ENCODE measurements around the gene CRTC1.

Gene CRTC1

GRCh38 chr19:18710186-18710585, 26.7 kb downstream of the CRTC1 start:
- TF ChIP-seq, protein P1, sequence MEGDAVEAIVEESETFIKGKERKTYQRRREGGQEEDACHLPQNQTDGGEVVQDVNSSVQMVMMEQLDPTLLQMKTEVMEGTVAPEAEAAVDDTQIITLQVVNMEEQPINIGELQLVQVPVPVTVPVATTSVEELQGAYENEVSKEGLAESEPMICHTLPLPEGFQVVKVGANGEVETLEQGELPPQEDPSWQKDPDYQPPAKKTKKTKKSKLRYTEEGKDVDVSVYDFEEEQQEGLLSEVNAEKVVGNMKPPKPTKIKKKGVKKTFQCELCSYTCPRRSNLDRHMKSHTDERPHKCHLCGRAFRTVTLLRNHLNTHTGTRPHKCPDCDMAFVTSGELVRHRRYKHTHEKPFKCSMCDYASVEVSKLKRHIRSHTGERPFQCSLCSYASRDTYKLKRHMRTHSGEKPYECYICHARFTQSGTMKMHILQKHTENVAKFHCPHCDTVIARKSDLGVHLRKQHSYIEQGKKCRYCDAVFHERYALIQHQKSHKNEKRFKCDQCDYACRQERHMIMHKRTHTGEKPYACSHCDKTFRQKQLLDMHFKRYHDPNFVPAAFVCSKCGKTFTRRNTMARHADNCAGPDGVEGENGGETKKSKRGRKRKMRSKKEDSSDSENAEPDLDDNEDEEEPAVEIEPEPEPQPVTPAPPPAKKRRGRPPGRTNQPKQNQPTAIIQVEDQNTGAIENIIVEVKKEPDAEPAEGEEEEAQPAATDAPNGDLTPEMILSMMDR (conservative IDR thresholded peaks at IDR 0.05), result no peak
- H3K27ac ChIP-seq, result no peak overlapping the region

DNA sequence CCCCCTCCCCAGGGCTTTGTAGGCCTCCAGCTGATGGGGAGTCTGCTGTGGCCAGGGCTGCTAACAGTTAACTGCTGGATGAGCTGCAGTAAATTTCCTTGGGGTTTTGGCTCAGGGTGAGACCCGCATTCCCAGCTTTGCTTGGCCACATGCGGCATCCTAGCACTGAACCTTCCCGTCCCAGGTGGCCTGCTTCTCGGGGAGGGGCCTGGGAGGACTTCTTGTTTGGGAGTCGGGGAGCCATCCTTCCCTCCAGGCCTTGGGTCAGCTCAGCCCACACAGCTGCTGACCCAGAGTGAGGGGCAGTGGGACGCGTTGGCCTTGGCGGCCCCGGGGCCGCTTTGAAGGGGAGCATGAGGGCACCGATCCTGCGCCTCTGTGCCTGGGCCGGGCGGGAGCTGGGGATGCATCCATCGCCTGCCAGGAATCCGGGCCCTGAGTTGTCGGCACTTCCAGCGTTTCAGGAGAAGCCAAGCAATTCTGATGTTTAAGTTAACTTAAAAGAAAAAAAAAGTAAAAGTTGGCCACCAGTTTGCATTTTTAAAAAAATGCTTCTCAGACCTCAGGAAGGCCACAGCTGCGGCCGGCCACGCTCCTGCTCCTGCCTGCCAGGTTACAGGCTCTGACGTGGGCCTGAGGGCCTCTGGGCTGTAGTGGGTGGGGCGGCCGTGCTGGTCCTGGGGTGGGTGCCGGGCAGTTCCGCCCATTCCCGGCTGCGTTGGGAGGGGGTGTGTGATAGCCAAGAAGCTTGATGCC, 27.7 kb downstream of the CRTC1 start:
- H3K27ac ChIP-seq, result no peak overlapping the region
- TF ChIP-seq, protein P1 (conservative IDR thresholded peaks at IDR 0.05), result no peak

- TF ChIP-seq, protein P1 (conservative IDR thresholded peaks at IDR 0.05), result no peak
- no peak overlapping the region for H3K27ac ChIP-seq
These were observed 28.4 kb downstream of the CRTC1 start for GRCh38 chr19:18711893-18712292.

GRCh38 chr19:18712981-18713380, 29.5 kb downstream of the CRTC1 start:
- no peak overlapping the region for H3K27ac ChIP-seq
- TF ChIP-seq, protein P1 (conservative IDR thresholded peaks at IDR 0.05), result no peak

- H3K27ac ChIP-seq, result no peak overlapping the region
- TF ChIP-seq, protein P1 (conservative IDR thresholded peaks at IDR 0.05), result no peak
These were observed 30.2 kb downstream of the CRTC1 start for GRCh38 chr19:18713550-18714117.

DNA sequence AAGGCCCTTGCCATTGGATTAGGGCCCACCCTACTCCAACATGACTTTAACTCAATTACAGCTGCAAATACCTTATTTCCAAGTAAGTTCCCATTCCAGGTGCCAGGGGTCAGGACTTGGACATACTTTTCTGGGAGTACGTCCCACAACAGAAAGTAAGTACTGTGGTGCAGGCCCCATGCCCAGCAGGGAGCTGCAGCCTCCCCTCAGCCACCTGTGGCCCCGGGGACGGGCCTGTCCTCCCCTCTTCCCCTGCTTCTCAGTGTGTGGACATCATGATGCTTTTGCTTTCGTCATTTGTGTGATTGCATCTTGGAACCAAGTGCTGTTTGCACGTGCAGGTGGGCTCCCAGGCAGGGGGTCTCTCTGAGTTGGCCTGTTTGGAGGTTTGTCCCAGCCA, 31.9 kb downstream of the CRTC1 start:
- 0 out of 2 replicates have a peak overlapping the region, but pooled peaks have one; percentile 3 for H3K27ac ChIP-seq
- TF ChIP-seq, protein P1 (conservative IDR thresholded peaks at IDR 0.05), result no peak

- no peak overlapping the region; the same call in 1 of the 2 replicates for H3K27ac ChIP-seq
- TF ChIP-seq, protein P1 (conservative IDR thresholded peaks at IDR 0.05), result no peak
These were observed 33.4 kb downstream of the CRTC1 start for GRCh38 chr19:18716857-18717256.
